ENCODE measurements around the gene GBX1. TPM values are rescaled to one million over a fixed set of nuclear protein-coding genes. Genes with fewer than 3 reads are reported as not detected.

Gene GBX1
- total and polyA plus RNA-seq, 2 of the 4 experiments (the other 2 are of a cell fraction) = not detected

GRCh38 chr7:151119902-151120301 is 47.6 kb downstream of the GBX1 start:
- H3K4me2 ChIP-seq (ENCODE audit: low read depth, low read length) = no peak overlapping the region
- ChIA-PET CTCF (interaction anchor here (0.5 kb wide), 1 partner anchor 31 kb away, joined by 4 read pairs; no protein-coding TSS in a partner anchor), POLR2A (ENCODE audit: unreplicated experiment) (no interaction called here)
- H3K9me3 ChIP-seq (ENCODE audit: control insufficient read depth, insufficient read depth, low read length) = no peaks in the 10 kb centered on the region
- H3K23ac ChIP-seq (ENCODE audit: low read depth, low read length) = no peak overlapping the region
- no peak overlapping the region for H2BK5ac ChIP-seq (ENCODE audit: low read depth, low read length, poor library complexity, severe bottlenecking)
- no peak overlapping the region for H2BK15ac ChIP-seq (ENCODE audit: low read depth, low read length)
- no peak overlapping the region for H3K9ac ChIP-seq (ENCODE audit: low read depth, low read length)
- intact Hi-C loops (cut with micrococcal nuclease) (loop anchor here (5.0 kb wide), 1 partner anchor 182 kb away; no protein-coding TSS in a partner anchor), in situ Hi-C loops (cut with MboI; ENCODE audit: low sequenced_read_pairs) (loop anchor here (10.0 to 25.0 kb wide), 2 partner anchors 185 to 333 kb away; no protein-coding TSS in a partner anchor), dilution Hi-C loops (cut with HindIII; ENCODE audit: low sequenced_read_pairs, unreplicated experiment) (no loop called here)
- peak overlapping the region; percentile 63 for H2AK9ac ChIP-seq (replicated peaks; ENCODE audit: low read depth, low read length, poor library complexity)
- peaks cover 14 to 49% of the 10 kb centered on the region in 2 experiments for H3K79me1 ChIP-seq (ENCODE audit: low read depth in 1 of 2, low read length in 2 of 2)
- DNase-seq (no peak), ATAC-seq (ENCODE audit: low read depth) (no peak)
- BruUV-seq (replicated peaks) = no TSS peak
- peaks cover 42% of the 10 kb centered on the region for H4K20me1 ChIP-seq (ENCODE audit: insufficient read depth, low read length)
- H2AK5ac ChIP-seq (ENCODE audit: low read depth, low read length) = no peak overlapping the region
- H3K4ac ChIP-seq (ENCODE audit: low read depth, low read length) = no peak overlapping the region
- no peak overlapping the region for H3K27ac ChIP-seq (ENCODE audit: insufficient read depth, low read length)
- 91% methylated on average over 15 of the region's 27 CpGs; no CpG with 5 or more reads in 1 of the 2 experiments for WGBS, 2 experiments (ENCODE audit: extremely low coverage in 2 of 2, insufficient read length in 1 of 2)
- no peak overlapping the region for H2BK20ac ChIP-seq (ENCODE audit: low read depth, low read length)
- H4K5ac ChIP-seq (ENCODE audit: low read depth, low read length) = no peak overlapping the region
- no peak overlapping the region for H4K91ac ChIP-seq (ENCODE audit: insufficient read depth, low read depth, low read length)
- no peak overlapping the region for H3K14ac ChIP-seq (replicated peaks; ENCODE audit: low read depth, low read length)
- TF ChIP-seq POLR2A (IDR thresholded peaks at IDR 0.05; ENCODE audit: low read depth, low read length) (no peak), MXI1 (IDR thresholded peaks at IDR 0.05; ENCODE audit: borderline replicate concordance, low read depth, low read length) (no peak), CTCF (conservative IDR thresholded peaks at IDR 0.05; ENCODE audit: low read depth, low read length) (no peak), RCOR1 (IDR thresholded peaks at IDR 0.05; ENCODE audit: insufficient replicate concordance, low read length) (no peak), NFE2L2 (IDR thresholded peaks at IDR 0.05; ENCODE audit: low read depth, low read length) (no peak), MAFK (IDR thresholded peaks at IDR 0.05; ENCODE audit: low read depth, low read length) (no peak), FOS (IDR thresholded peaks at IDR 0.05; ENCODE audit: low read depth, low read length) (no peak), MAZ (IDR thresholded peaks at IDR 0.05; ENCODE audit: borderline replicate concordance, low read depth, low read length) (no peak), ELK1 (IDR thresholded peaks at IDR 0.05; ENCODE audit: borderline replicate concordance, low read depth, low read length) (no peak), RAD21 (IDR thresholded peaks at IDR 0.05; ENCODE audit: low read length) (no peak), BHLHE40 (IDR thresholded peaks at IDR 0.05; ENCODE audit: low read depth, low read length) (no peak), RFX5 (IDR thresholded peaks at IDR 0.05; ENCODE audit: low read depth, low read length) (no peak), CHD1 (IDR thresholded peaks at IDR 0.05; ENCODE audit: low read depth, low read length) (no peak), USF2 (IDR thresholded peaks at IDR 0.05; ENCODE audit: low read depth, low read length) (no peak), SMC3 (IDR thresholded peaks at IDR 0.05; ENCODE audit: low read depth, low read length) (no peak), CEBPB (IDR thresholded peaks at IDR 0.05; ENCODE audit: low read depth, low read length) (no peak)
- H3K4me1 ChIP-seq (ENCODE audit: control insufficient read depth, insufficient read depth, low read length) = peaks cover 2% of the 10 kb centered on the region; the same call in 1 of the 2 replicates
- no peaks in the 10 kb centered on the region for H3K27me3 ChIP-seq (ENCODE audit: control insufficient read depth, insufficient read depth, low read length)
- H2AFZ ChIP-seq (replicated peaks; ENCODE audit: low read length, poor library complexity) = no peak overlapping the region
- no peak overlapping the region for H3K4me3 ChIP-seq (ENCODE audit: insufficient read depth, low read depth, low read length)
- no peak overlapping the region for H4K8ac ChIP-seq (ENCODE audit: low read depth in 2 of 2, low read length in 2 of 2)
- no peak overlapping the region for H3K56ac ChIP-seq (ENCODE audit: extremely low read depth, insufficient read depth, low read length)
- H3K36me3 ChIP-seq (ENCODE audit: control insufficient read depth, insufficient read depth, low read length) = peaks cover 65% of the 10 kb centered on the region
- H3K9me1 ChIP-seq (ENCODE audit: insufficient read depth, low read length) = no peaks in the 10 kb centered on the region
- no peak overlapping the region for H3K18ac ChIP-seq (ENCODE audit: low read depth, low read length)
- no peak overlapping the region for H2BK120ac ChIP-seq (ENCODE audit: low read depth, low read length)
